Measurements from ENCODE around the gene SH3RF1. TPM values are rescaled to one million over a fixed set of nuclear protein-coding genes. Genes with fewer than 3 reads are reported as not detected.

SH3RF1 gene
- total and polyA plus RNA-seq, 2 experiments from 2014 or later: 7.8 to 12.4 TPM

DNA sequence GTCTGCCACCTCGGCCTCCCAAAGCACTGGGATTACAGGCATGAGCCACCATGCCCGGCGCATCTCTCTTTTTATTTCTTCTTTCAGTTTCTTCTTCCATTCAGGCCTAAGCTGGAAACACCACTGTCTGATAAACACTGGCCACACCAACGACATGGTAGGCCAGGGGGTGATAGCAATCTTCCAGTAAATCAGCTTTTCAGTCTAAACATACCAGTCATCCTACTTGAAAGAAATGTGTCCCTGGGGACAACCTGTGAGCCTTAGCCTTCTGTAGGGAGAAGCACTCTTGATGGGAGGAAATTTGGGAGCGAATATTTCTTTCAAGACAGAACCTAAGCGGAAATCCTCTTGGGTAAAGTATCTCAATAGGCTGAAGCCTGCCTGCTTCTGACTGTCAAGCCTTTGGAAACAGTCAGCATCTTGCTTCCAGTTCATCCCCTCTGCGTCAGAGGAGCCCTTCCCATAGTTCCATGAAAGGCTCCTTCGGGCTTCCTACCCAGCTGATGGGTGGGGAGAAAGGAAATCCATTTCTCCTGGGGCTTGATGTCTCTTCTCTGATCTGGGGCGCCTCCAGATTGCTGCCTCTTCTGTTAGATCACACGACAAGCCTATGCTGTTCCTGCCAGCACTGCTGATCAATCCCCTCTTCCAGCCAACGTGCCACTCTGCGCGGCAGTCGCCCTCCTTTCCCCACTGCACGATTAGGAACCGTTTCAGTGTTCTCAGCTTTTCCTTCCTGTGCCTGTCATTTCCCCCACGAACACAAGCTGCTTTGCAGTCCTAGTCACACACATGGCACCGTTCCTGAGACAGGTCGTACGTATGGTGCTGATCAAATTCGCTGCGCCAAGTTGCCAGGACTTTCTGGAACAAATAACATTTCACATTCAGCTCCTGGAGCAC is 211.2 kb downstream of the SH3RF1 start:
- DNase-seq (ENCODE audit: low spot score) (no peak), ATAC-seq (no peak)
- Mint-ChIP-seq H3K36me3 (ENCODE audit: low read depth) (no peaks in the 10 kb centered on the region), H3K27me3 (ENCODE audit: insufficient read depth, low read depth, poor library complexity) (peaks cover 2% of the 10 kb centered on the region), H3K4me3 (no peak overlapping the region), H3K9me3 (no peaks in the 10 kb centered on the region), H3K4me1 (no peaks in the 10 kb centered on the region), H3K27ac (no peak overlapping the region)
- Histone ChIP-seq H3F3A (replicated peaks; ENCODE audit: low read depth) (no peaks in the 10 kb centered on the region), H3K27me3 (ENCODE audit: insufficient read depth) (no peaks in the 10 kb centered on the region), H3K79me2 (replicated peaks; ENCODE audit: insufficient read depth) (no peaks in the 10 kb centered on the region), H3K36me3 (ENCODE audit: insufficient read depth) (no peaks in the 10 kb centered on the region), H3K4me2 (no peak overlapping the region), H2AFZ (peak overlapping the region; percentile 89), H4K20me1 (replicated peaks; ENCODE audit: insufficient read depth) (no peaks in the 10 kb centered on the region), H3K27ac (ENCODE audit: low read depth) (no peak overlapping the region), H3K4me1 (ENCODE audit: insufficient read depth) (no peaks in the 10 kb centered on the region), H3K4me3 (no peak overlapping the region), H3K9me2 (ENCODE audit: insufficient read depth) (no peaks in the 10 kb centered on the region)
- TF ChIP-seq CTCF (conservative IDR thresholded peaks at IDR 0.05; ENCODE audit: low read depth in 2 of 2) (no peak), POLR2AphosphoS5 (IDR thresholded peaks at IDR 0.05; ENCODE audit: low read depth) (no peak), ZNF114 (CRISPR knock-in tag; IDR thresholded peaks at IDR 0.05) (no peak), ZNF331 (CRISPR knock-in tag; IDR thresholded peaks at IDR 0.05; ENCODE audit: low read depth) (no peak), JUNB (IDR thresholded peaks at IDR 0.05; ENCODE audit: unreplicated experiment) (no peak), ETS1 (IDR thresholded peaks at IDR 0.05) (no peak), CREB1 (CRISPR knock-in tag; IDR thresholded peaks at IDR 0.05; ENCODE audit: low read depth) (no peak), EZH2phosphoT487 (IDR thresholded peaks at IDR 0.05; ENCODE audit: unreplicated experiment) (no peak)

DNA sequence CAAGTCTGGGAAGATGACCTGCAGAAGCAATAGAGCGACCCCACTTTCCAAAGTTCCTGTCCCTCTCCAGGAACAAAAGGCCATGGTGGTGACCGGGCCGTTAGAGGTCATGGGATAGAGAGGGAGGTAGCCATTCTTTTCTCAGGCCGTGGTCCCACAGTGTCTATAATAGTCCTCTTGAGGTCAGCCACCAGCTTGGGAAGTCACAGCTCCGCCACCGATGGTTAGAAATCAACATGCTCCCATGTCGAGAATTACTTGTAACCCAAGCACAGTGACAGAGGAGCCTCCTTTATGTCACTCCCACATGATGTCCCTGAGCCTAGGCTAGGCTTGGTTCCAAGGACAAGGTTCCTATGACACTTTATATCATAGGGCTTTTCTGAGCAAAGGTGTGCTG is 212.4 kb downstream of the SH3RF1 start:
- Mint-ChIP-seq H3K36me3 (ENCODE audit: low read depth) (no peaks in the 10 kb centered on the region), H3K9me3 (no peaks in the 10 kb centered on the region), H3K4me3 (no peak overlapping the region), H3K4me1 (no peaks in the 10 kb centered on the region), H3K27ac (no peak overlapping the region), H3K27me3 (ENCODE audit: insufficient read depth, low read depth, poor library complexity) (peaks cover 2% of the 10 kb centered on the region)
- ATAC-seq (no peak), DNase-seq (ENCODE audit: low spot score) (no peak)
- Histone ChIP-seq H3K36me3 (ENCODE audit: insufficient read depth) (no peaks in the 10 kb centered on the region), H3K9me2 (ENCODE audit: insufficient read depth) (no peaks in the 10 kb centered on the region), H3K4me3 (no peak overlapping the region), H3K27ac (ENCODE audit: low read depth) (no peak overlapping the region), H4K20me1 (replicated peaks; ENCODE audit: insufficient read depth) (no peaks in the 10 kb centered on the region), H3K27me3 (ENCODE audit: insufficient read depth) (no peaks in the 10 kb centered on the region), H3K4me2 (no peak overlapping the region), H3F3A (replicated peaks; ENCODE audit: low read depth) (no peaks in the 10 kb centered on the region), H2AFZ (no peak overlapping the region), H3K4me1 (ENCODE audit: insufficient read depth) (no peaks in the 10 kb centered on the region), H3K79me2 (replicated peaks; ENCODE audit: insufficient read depth) (no peaks in the 10 kb centered on the region)
- no peak for TF ChIP-seq STAT1 (IDR thresholded peaks at IDR 0.05; ENCODE audit: unreplicated experiment)
- TF ChIP-seq POLR2AphosphoS5 (IDR thresholded peaks at IDR 0.05; ENCODE audit: low read depth): no peak
- TF ChIP-seq, protein P1, sequence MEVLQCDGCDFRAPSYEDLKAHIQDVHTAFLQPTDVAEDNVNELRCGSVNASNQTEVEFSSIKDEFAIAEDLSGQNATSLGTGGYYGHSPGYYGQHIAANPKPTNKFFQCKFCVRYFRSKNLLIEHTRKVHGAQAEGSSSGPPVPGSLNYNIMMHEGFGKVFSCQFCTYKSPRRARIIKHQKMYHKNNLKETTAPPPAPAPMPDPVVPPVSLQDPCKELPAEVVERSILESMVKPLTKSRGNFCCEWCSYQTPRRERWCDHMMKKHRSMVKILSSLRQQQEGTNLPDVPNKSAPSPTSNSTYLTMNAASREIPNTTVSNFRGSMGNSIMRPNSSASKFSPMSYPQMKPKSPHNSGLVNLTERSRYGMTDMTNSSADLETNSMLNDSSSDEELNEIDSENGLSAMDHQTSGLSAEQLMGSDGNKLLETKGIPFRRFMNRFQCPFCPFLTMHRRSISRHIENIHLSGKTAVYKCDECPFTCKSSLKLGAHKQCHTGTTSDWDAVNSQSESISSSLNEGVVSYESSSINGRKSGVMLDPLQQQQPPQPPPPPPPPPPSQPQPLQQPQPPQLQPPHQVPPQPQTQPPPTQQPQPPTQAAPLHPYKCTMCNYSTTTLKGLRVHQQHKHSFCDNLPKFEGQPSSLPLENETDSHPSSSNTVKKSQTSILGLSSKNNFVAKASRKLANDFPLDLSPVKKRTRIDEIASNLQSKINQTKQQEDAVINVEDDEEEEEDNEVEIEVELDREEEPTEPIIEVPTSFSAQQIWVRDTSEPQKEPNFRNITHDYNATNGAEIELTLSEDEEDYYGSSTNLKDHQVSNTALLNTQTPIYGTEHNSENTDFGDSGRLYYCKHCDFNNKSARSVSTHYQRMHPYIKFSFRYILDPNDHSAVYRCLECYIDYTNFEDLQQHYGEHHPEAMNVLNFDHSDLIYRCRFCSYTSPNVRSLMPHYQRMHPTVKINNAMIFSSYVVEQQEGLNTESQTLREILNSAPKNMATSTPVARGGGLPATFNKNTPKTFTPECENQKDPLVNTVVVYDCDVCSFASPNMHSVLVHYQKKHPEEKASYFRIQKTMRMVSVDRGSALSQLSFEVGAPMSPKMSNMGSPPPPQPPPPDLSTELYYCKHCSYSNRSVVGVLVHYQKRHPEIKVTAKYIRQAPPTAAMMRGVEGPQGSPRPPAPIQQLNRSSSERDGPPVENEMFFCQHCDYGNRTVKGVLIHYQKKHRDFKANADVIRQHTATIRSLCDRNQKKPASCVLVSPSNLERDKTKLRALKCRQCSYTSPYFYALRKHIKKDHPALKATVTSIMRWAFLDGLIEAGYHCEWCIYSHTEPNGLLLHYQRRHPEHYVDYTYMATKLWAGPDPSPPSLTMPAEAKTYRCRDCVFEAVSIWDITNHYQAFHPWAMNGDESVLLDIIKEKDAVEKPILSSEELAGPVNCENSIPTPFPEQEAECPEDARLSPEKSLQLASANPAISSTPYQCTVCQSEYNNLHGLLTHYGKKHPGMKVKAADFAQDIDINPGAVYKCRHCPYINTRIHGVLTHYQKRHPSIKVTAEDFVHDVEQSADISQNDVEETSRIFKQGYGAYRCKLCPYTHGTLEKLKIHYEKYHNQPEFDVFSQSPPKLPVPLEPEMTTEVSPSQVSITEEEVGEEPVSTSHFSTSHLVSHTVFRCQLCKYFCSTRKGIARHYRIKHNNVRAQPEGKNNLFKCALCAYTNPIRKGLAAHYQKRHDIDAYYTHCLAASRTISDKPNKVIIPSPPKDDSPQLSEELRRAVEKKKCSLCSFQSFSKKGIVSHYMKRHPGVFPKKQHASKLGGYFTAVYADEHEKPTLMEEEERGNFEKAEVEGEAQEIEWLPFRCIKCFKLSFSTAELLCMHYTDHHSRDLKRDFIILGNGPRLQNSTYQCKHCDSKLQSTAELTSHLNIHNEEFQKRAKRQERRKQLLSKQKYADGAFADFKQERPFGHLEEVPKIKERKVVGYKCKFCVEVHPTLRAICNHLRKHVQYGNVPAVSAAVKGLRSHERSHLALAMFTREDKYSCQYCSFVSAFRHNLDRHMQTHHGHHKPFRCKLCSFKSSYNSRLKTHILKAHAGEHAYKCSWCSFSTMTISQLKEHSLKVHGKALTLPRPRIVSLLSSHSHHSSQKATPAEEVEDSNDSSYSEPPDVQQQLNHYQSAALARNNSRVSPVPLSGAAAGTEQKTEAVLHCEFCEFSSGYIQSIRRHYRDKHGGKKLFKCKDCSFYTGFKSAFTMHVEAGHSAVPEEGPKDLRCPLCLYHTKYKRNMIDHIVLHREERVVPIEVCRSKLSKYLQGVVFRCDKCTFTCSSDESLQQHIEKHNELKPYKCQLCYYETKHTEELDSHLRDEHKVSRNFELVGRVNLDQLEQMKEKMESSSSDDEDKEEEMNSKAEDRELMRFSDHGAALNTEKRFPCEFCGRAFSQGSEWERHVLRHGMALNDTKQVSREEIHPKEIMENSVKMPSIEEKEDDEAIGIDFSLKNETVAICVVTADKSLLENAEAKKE (CRISPR knock-in tag; IDR thresholded peaks at IDR 0.05): no peak
- no peak for TF ChIP-seq ETS1 (IDR thresholded peaks at IDR 0.05)

All from GM23338 (cell line).